HG02884 (cell line): ENCODE results near the gene SLC25A20.
"Not testable (repeated sequence)": the region's sequence is repeated elsewhere in the genome, so short reads cannot be mapped to it uniquely, and the experiment has no call there.

ENCODE experiments used
- ATAC-seq: cut with Tn5 transposase; IDR thresholded peaks from one replicate; pipeline ENCODE4 v1.9.1; 2021; ENCODE audit warnings: mild to moderate bottlenecking, moderate library complexity; ENCODE audit not compliant: unreplicated experiment

Gene SLC25A20, protein sequence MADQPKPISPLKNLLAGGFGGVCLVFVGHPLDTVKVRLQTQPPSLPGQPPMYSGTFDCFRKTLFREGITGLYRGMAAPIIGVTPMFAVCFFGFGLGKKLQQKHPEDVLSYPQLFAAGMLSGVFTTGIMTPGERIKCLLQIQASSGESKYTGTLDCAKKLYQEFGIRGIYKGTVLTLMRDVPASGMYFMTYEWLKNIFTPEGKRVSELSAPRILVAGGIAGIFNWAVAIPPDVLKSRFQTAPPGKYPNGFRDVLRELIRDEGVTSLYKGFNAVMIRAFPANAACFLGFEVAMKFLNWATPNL

DNA sequence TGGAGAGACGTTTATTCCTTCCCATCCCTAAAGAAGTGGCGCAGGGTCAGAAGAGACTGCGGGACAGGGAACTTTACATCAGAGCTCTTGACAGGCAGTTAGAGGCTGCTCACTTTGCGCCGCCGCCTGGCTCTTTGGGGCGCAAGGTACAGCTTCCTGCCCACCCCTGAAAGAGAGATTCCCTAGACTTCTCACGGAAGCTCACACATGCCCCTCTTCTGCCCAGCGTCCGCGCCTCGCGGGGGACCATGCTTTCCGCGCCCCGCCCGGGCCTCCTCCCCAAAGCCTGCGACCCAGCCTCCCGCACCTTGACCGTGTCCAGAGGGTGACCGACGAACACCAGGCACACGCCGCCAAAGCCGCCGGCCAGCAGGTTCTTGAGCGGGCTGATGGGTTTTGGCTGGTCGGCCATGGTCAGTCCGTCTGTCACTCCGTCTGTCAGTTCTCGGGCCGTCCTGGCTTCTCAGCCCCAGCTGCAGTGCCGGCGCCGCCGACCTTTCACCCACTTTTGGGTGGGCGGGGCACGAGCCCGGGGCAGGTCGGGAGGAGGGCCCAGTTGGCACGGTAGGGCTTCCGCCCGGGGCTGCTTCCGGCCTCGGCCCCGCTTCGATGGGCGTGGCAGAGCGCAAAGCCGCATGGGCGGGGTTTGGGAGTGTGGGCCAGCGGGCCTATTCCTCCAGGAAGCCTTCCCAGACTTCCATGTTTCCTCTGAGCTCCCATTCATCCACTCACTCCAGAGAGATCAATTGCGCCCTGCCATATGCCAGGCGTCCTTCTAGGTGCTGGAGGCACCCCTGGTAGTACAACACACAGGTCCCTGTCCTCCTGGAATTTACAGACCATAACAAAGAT lies at the start of gene SLC25A20:
TSS of gene SLC25A20 (minus strand) at position 500 of the 852 bp plus-strand sequence. CDS start at position 412, 88 bp downstream.
- ATAC-seq: peak; percentile 74

DNA sequence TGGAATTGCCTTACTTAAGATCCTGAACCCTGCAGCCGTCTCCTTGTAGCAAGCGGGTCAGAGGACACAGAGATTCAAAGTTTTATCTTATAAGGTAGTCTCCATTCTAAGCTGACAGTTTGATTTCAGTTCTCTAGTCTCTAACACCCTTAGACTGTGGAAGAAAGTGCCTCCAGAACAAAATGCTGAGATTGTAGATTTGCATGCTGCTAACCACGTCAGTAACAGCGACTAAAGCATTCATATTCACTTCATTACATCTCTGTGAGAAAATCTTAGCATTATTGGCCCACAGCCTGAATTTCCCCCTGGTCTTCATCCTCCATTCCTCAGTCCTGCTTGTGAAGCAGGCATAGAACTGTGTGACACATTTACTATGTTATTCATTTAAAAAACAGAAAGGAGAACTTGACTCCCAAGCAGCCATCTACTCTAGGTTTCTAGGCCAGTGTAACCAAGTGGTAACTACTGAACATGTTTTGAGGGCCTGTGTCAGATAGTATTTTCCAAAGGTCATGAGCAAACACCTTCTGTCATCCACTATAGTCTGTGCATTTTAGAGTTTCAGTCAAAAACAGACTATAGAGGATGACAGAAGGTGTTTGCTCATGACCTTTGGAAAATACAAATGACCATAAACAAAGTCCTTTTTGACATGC lies 47.3 kb upstream of the SLC25A20 start:
- ATAC-seq: no peak

DNA sequence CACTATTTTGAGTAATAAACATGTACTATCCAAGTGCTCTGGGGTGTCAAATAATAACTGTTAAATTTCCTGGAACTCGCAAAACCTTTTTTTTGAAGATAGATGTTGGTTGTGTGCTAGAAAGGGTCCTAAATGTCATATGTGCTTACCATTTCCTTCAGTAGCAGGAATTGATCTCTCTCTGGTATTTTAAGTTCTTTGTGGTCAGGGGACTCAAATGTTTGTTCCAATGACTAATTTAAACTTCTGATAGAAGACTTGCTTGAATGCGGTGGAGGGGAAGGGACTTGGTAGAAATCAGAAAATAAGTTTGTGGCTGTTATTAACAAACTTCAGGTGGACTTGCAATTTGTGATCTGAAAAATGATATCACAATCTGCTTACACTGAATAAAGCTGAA lies 46.8 kb upstream of the SLC25A20 start:
- no peak for ATAC-seq

DNA sequence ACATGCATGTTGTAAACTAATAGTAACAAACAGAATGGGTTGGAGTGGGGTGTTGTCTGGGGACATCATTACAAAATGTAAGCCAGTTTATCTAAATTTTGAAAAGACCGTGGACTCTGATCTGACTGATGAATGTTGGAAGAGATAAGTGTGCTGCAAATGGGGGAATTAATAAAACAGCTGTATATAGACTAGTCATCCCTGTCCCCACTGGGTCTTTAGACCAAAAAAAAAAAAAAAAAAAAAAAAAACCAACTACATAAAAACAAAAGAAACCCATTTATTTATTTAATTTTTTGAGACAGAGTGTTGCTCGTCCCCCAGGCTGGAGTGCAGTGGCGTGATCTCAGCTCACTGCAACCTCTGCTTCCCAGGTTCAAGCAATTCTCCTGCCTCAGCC lies 40.0 kb upstream of the SLC25A20 start:
- ATAC-seq: no peak

DNA sequence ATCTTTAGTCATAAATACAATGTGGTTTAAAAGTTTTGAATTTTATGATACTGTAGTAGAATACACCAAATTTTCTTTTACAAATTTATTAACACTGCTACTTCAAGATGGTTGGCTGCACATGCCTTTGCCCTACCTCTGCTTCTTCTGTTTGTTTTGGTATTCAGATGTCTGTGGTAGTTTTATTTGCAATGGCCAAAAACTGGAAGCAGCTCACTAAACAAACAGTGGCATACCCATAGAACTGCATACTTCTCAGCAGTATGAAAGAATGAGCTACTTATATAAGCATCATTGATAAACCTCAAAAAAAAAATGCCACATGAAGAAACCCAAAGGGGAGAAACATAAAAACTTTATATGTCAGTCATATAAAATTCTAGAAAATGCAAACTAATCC lies 39.5 kb upstream of the SLC25A20 start:
- ATAC-seq: no peak

DNA sequence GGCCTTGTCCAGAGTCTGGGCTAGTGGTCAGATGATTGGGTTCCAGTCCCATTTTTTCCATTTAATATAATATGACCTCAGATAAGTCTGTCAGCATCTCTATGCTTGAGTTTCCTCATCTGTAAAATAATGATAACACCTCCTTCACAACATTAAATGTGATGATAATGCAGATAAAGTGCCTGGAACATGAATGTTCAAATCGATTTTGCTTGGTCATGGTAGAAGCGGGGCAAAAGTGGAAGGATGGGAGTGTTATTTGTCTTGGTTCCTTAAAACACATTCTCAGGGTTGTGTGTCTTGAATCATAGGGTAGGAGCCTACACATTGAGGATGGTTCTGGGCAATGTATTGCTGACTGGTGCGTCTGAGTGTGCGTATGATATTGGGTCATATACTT lies 36.8 kb upstream of the SLC25A20 start:
- no peak for ATAC-seq

DNA sequence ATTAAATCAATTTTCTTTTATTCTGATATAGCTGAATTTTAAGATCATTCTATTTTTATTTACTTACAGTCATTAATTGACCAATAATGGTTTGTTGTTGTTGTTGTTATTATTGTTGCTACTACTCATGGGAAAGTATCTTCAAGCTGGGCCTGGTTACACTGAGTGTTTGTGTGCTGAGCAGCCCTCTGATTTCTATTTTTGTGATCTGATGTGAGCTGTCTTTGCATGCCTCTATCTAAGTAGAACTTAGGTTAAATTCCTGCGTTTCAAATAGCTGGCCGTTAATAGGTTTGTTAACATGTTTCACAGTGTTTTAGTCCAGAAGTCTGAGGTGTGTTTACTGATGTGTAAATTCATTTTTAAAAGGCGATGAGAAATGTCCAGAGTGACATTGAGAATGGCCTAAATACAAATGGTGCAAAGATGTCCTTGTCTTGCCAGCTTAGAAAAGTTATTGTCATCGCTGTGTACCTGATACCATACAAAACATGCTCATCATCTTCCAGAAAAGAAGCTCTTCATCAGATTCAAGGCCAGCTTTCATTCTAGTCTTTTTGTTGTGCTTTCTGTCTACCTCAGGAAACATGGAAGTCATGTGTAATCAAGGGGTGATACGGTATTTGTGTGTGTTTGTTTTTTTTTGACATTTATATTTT lies 35.8 kb upstream of the SLC25A20 start:
- ATAC-seq: no peak

DNA sequence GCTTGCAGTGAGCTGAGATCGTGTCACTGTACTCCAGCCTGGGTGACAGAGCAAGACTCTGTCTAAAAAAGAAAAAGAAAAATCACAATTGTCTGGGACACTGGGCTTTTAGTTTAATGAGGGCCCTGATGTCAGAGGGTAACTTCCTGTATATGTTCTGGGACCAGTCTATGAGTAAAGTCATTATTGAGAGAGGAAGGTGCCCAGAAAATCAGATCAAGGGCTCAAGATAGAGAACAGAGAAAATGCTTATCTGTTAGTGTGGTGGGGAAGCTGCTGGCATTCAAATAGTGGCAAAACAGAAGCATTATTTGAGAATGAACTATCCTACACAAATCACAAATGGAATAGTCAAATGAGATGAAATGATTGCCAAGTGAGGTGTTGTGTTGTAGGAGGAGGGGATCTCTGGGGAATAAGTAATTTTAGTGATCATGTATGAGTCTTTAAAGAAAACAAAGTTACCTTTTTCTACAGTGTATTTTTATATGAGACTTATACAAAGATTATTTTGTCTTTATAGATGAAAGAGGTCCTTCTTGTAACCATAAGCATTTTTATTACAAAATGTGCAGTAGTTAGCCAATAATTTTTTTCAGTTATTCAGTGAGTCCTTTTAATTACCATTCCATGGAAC lies 33.4 kb upstream of the SLC25A20 start:
- no peak for ATAC-seq

DNA sequence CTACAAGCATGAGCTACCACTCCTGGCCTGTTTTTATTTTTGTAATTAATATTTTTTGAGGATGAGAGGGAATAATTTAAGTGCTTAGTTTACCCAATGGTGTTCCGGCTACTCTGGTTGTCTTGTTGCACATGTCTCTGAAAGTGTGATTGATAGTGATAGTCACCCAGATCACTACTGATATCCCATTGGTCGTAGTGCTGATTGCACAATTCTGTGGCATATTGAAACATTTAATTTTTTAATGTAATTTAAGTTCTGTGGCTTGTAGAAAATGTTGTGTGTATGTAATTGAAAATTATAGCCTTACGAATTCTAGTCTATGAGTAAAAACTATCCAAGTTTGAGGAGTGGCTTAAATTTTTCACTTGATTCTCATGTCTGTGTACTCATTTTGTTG lies 31.9 kb upstream of the SLC25A20 start:
- no peak for ATAC-seq

DNA sequence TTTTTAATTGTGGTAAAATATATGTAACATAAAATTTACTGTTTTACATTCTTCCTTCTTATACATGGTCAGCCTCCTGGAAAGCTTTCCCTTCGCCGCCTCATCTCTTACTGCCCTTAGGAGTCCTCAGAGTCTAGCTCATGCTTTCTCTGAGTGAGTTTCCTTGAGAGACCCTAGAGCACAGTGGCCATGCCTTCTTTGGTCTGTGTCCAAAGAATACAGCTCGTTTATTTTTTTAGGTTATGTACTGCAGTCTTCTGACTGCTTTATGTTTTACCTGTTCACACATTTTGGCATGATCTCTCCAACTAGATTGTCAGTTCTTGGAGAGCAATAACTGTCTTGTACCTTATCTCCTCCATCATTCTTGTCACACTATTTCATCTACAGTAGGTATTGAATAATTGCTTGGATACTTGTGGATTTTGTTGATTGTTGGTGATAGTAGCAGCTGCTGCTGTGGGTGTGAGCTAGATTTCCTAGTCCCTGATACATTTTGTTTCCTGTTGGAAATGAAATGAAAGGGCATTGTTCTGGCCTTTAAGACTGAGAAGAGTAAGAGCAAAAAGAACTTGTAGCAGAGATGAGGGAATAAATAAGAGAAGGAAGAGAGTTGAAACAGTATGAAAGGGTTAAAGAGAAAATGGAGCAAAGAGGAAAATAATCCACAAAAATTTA lies 30.8 kb upstream of the SLC25A20 start:
- ATAC-seq: no peak

DNA sequence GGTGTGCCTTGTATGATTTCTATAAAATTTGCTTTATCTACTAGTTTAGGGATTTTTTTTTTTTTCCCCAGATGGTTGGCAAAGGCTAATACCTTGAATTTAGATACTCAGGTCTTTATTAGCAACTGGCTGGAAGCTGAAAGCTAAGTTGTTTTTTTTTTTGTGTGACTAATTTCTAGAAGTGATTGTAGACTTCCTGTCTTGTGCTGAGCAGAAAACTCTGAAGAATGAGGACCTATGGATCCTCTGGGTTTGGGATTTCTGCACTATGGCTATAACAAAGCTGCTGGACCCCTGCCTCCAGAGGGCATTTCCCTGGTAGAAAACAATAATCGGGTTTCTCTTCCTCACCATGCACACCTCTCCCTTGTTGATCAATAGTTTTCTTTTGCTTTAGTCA lies 30.0 kb upstream of the SLC25A20 start:
- ATAC-seq: no peak

DNA sequence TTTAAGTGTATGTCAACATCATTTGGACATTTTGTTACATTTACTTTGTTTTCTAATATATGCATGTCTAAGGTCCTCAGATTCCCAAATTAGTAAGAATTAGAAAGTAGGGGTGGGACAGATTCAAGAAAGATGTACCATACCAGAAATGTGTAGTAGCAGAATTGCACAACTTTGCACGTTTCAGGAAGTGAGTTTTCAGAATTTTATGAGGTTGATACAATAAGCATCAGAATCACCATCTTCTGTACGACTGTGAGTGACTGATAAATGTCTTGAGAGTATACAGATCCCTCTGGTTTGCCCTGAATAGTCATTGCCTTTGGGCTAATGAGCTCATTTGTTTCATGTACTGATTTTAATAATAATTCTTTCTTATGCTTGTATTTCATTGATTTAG lies 29.2 kb upstream of the SLC25A20 start:
- no peak for ATAC-seq

DNA sequence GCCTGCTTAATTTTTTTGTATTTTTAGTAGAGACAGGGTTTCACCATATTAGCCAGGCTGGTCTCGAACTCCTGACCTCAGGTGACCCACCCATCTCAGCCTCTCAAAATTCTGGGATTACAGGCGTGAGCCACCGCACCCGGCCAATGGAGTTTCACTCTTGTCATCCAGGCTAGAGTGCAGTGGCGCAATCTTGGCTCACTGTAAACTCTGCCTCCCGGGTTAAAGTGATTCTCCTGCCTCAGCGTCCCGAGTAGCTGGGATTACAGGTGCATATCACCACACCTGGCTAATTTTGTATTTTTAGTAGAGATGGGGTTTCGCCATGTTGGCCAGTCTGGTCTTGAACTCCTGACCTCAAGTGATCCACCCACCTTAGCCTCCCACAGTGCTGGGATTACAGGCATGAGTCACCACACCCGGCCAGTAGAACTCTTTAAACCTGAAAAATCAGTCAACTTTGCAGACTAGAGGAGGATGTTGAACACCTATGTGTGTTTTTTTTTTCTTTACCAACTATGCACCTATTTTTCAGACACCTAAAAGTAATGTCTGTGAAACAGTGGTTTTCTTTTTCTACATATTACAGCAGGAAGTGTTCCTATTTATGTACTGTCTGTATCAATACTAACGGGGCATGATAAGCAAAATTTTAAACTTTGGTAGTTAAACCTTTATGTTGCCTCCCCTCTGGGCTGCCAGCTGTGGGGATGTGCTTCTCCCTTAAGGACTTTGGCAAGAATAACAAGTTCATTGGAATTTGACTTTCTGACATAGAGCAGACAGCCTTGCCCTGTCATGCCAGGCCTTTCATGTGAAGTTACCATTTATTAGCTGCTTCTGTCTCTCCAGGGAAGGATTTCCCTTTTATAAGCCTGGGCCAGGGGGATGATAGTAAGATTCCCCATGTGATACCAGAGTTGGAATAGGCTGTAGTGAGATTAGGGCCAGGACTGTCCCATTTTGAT lies 28.0 kb upstream of the SLC25A20 start:
- ATAC-seq: no peak

DNA sequence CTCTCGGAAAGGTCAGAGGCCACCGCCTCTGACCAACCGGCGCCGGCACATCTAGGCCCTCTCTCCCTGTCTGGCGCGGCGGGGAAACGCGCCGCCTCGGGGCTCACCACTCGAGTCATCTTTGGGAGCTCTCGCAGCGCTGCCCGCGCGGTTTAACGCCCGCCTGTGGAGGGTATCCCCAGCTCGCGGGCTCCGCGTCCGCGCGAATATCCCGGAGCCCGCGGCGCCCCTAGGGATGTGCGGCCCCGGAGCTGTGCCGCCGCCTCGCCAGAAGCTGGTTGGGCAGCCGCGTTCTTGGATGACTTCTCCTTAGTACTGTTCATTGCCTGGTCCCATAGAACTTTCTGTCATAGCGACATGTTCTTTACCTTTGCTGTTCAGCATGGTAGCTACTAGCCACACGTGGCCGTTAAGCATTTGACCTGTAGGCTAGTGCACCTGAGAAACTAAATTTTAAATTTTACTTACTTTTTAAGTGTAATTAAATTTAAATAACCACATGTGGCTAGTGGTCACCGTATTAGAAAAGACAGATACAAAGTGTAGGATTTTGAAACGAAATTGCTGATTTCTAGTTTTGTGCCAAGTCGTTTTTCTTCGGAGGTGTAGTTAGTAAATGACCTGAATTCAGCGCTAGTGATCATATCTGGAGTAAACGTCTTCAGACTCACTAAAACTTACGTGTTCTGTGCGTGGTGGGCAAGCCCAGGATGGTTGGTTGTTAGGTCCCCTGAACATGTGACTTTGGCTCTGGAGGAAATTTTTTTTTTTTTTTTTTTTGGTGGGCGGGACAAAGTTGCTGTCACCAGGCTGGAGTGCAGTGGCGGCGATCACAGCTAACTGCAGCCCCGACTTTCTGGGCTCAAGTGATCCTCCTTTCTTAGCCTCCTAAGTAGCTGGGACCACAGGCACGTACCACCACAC lies 20.8 kb upstream of the SLC25A20 start:
- ATAC-seq: peak; percentile 19

DNA sequence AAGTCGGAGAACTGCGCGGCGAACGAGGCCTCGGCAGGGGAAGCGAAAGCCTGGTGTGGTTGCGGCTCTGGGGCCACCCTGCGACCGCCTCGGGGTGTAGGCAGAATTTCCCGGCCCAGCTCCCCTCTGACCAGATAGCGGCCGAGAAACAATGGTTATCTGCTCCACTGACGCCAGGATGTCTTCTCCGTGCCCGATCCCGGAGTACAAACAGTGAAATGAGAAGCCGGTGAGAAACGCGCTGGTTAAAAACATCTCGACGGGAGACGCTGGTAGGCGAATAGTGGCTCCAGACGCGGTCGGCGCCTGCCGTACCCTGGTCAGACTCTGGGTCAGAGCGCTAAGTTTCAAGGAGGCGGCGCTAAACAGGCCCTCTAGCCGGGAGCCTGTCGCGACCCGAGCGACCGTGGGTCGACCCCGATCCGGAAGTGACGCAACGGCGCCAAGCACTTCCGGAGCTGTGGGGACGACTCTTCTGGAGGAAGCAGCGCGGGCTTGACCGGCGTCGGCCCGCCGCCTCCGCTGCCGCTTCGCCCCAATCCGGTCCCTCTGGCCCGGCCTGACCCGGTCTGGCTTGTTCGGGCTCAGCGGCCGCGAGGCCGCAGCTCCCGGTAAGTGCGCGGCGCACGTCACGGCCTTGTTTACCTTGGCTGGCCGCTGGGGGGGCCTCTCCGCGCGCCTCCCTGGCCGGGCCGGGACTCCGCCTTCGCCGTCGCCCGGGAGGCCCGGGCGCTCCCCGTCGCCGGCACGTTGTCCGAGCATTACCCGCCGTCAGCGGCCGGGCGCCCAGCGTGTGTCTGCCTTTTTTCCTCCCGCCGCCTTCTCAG lies 19.9 kb upstream of the SLC25A20 start, which contains the start of gene ARIH2:
TSS of gene ARIH2 (plus strand) at position 455 of the 827 bp plus-strand sequence. CDS start 8,717 bp downstream, outside the sequence.
- ATAC-seq: peak; percentile 67

DNA sequence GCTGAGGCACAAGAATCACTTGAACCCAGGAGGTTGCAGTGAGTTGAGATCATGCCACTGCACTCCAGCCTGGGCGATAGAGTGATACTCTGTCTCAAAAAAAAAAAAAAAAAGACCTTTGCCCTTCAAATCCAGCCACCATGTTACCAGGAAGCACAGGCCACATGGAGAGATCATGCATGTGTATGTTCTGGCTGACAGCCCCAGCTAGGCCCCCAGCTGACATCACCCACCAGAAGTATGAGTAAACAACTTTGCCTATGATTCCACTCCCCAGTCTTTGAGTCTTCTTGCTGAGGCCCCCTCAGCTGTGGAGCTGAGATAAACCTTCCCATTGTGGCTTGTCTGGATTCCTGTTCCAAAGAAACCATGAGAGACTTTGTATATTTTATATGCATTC lies 16.6 kb upstream of the SLC25A20 start:
- ATAC-seq: no peak

DNA sequence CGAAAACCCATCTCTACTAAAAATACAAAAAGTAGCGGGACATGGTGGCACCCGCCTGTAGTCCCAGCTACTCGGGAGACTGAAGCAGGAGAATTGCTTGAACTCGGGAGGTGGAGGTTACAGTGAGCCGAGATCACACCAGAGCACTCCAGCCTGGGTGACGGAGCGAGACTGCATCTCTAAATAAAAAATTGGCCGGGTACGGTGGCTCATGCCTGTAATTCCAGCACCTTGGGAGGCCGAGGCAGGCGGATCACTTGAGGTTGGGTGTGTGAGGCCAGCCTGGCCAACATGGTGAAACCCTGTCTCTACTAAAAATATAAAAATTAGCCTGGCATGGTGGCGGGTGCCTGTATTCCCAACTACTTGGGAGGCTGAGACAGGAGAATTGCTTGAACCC lies 8.3 kb upstream of the SLC25A20 start:
- not testable (repeated sequence) for ATAC-seq
